H54 (cell line): ENCODE data around the gene ZCCHC9.
"Not testable (repeated sequence)": the region's sequence is repeated elsewhere in the genome, so short reads cannot be mapped to it uniquely, and the experiment has no call there.

Source experiments
- DNase-seq: peaks from one replicate; pipeline ENCODE4 v3.0.0; 2011; ENCODE audit warnings: low spot score, mixed read lengths; ENCODE audit not compliant: insufficient read length
- FAIRE-seq: peaks from 3 replicates; lab custom pipeline; 2011; peaks lifted over from hg19 to GRCh38; lab: Jason Lieb, UNC
- POLR2A ChIP-seq: IDR thresholded peaks from 2 replicates; pipeline ENCODE4 v1.6.1; 2011; ENCODE audit warnings: low read depth, mild to moderate bottlenecking, low read length

Gene ZCCHC9

GRCh38 chr5:81301271-81302015 lies at the start of gene ZCCHC9:
TSS of gene ZCCHC9 (plus strand) at chr5:81301587. CDS start at chr5:81304758, 3,171 bp downstream.
- DNase-seq (peak; percentile 71), FAIRE-seq (peak; percentile 89)
- peak; percentile 89 for TF ChIP-seq POLR2A

- no peak for DNase-seq
- TF ChIP-seq POLR2A, result no peak
- FAIRE-seq, result no peak
Measured at GRCh38 chr5:81251922-81252321, 49.5 kb upstream of the ZCCHC9 start.

- no peak for FAIRE-seq
- TF ChIP-seq POLR2A, result no peak
- DNase-seq, result no peak
Measured at GRCh38 chr5:81252904-81253303, 48.5 kb upstream of the ZCCHC9 start.

GRCh38 chr5:81253875-81254274 lies 47.5 kb upstream of the ZCCHC9 start:
- DNase-seq (no peak), FAIRE-seq (no peak)
- no peak for TF ChIP-seq POLR2A

GRCh38 chr5:81254886-81255559 lies 46.4 kb upstream of the ZCCHC9 start:
- TF ChIP-seq POLR2A, result no peak
- FAIRE-seq (no peak), DNase-seq (no peak)

- FAIRE-seq (no peak), DNase-seq (no peak)
- TF ChIP-seq POLR2A, result no peak
Measured at GRCh38 chr5:81256766-81257165, 44.6 kb upstream of the ZCCHC9 start.

GRCh38 chr5:81262796-81263195 lies 38.6 kb upstream of the ZCCHC9 start:
- not testable (repeated sequence) for FAIRE-seq

GRCh38 chr5:81265101-81265500 lies 36.3 kb upstream of the ZCCHC9 start:
- no peak for TF ChIP-seq POLR2A
- FAIRE-seq (no peak), DNase-seq (no peak)

More at GRCh38 chr5:81262796-81263195, 38.6 kb upstream of the ZCCHC9 start:
- not testable (repeated sequence) for DNase-seq

GRCh38 chr5:81268521-81269196 lies 32.7 kb upstream of the ZCCHC9 start:
- FAIRE-seq (peak; percentile 98), DNase-seq (peak; percentile 43)
- TF ChIP-seq POLR2A, result no peak

GRCh38 chr5:81269751-81270393 lies 31.5 kb upstream of the ZCCHC9 start:
- DNase-seq, result no peak
- no peak for TF ChIP-seq POLR2A
- FAIRE-seq, result no peak

- FAIRE-seq, DNase-seq: not testable (repeated sequence)
Measured at GRCh38 chr5:81270394-81271027, 30.9 kb upstream of the ZCCHC9 start.

GRCh38 chr5:81283976-81284375 lies 17.4 kb upstream of the ZCCHC9 start:
- DNase-seq (no peak), FAIRE-seq (no peak)
- no peak for TF ChIP-seq POLR2A

- TF ChIP-seq POLR2A, result no peak
- DNase-seq (no peak), FAIRE-seq (no peak)
Measured at GRCh38 chr5:81286059-81286617, 15.2 kb upstream of the ZCCHC9 start.

- FAIRE-seq, result no peak
Measured at GRCh38 chr5:81288021-81288433, 13.4 kb upstream of the ZCCHC9 start.

More at GRCh38 chr5:81288021-81288433, 13.4 kb upstream of the ZCCHC9 start:
- TF ChIP-seq POLR2A, result no peak
- no peak for DNase-seq
